ENCODE measurements around the gene PDGFC.
A peak's percentile ranks its signal among the peaks of the same experiment; 100 is the strongest.

- no peak for TF ChIP-seq MAX (CRISPR knock-in tag; IDR thresholded peaks at IDR 0.05)
- TF ChIP-seq, protein P1, sequence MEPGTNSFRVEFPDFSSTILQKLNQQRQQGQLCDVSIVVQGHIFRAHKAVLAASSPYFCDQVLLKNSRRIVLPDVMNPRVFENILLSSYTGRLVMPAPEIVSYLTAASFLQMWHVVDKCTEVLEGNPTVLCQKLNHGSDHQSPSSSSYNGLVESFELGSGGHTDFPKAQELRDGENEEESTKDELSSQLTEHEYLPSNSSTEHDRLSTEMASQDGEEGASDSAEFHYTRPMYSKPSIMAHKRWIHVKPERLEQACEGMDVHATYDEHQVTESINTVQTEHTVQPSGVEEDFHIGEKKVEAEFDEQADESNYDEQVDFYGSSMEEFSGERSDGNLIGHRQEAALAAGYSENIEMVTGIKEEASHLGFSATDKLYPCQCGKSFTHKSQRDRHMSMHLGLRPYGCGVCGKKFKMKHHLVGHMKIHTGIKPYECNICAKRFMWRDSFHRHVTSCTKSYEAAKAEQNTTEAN (CRISPR knock-in tag; IDR thresholded peaks at IDR 0.05) = no peak
- TF ChIP-seq CTCF (IDR thresholded peaks at IDR 0.05) = peak; percentile 74
These were observed 3.1 kb downstream of the PDGFC start for GRCh38 chr4:156968479-156968984.

All from WTC11 (cell line).